Measurements from ENCODE around the gene FFAR1.

FFAR1 gene

GRCh38 chr19:35309481-35310279 is 38.0 kb upstream of the FFAR1 start:
- no peak for DNase-seq (ENCODE audit: insufficient read length, low spot score)
- FAIRE-seq, result no peak
- TF ChIP-seq, protein P1, sequence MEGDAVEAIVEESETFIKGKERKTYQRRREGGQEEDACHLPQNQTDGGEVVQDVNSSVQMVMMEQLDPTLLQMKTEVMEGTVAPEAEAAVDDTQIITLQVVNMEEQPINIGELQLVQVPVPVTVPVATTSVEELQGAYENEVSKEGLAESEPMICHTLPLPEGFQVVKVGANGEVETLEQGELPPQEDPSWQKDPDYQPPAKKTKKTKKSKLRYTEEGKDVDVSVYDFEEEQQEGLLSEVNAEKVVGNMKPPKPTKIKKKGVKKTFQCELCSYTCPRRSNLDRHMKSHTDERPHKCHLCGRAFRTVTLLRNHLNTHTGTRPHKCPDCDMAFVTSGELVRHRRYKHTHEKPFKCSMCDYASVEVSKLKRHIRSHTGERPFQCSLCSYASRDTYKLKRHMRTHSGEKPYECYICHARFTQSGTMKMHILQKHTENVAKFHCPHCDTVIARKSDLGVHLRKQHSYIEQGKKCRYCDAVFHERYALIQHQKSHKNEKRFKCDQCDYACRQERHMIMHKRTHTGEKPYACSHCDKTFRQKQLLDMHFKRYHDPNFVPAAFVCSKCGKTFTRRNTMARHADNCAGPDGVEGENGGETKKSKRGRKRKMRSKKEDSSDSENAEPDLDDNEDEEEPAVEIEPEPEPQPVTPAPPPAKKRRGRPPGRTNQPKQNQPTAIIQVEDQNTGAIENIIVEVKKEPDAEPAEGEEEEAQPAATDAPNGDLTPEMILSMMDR (IDR thresholded peaks at IDR 0.05; ENCODE audit: insufficient read depth, missing control alignments), result no peak

- FAIRE-seq (no peak), DNase-seq (ENCODE audit: insufficient read length, low spot score) (no peak)
- TF ChIP-seq, protein P1 (IDR thresholded peaks at IDR 0.05; ENCODE audit: insufficient read depth, missing control alignments), result no peak
Measured at GRCh38 chr19:35310331-35310730, 37.4 kb upstream of the FFAR1 start.

DNA sequence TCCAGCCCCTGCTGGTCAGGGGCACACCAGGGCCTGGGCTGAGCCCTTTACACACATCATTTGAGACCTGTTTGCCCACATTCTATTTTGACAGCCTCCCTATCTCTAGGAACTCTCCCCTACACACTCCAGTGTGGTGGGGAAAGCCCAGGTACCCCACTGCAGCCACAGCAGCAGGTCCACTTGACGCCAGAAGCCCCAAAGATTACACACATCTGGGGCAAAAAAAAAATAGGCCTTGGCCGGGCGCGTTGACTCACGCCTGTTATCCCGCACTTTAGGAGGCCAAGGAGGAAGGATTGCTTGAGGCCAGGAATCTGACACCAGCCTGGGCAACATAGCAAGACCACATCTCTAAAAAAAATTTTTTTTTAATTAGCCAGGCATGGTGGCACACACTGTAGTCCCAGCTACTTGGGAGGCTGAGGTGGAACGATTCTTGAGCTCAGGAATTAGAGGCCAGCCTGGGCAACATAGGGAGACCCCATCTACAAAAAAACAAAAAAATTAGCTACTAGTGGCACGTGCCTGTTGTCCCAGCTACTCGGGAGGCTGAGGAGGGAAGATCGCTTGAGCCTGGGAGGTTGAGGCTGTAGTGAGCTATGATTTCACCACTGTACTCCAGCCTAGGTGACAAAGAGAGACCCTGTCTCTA is 36.8 kb upstream of the FFAR1 start:
- TF ChIP-seq, protein P1 (IDR thresholded peaks at IDR 0.05; ENCODE audit: insufficient read depth, missing control alignments), result no peak
- FAIRE-seq (no peak), DNase-seq (ENCODE audit: insufficient read length, low spot score) (no peak)

DNA sequence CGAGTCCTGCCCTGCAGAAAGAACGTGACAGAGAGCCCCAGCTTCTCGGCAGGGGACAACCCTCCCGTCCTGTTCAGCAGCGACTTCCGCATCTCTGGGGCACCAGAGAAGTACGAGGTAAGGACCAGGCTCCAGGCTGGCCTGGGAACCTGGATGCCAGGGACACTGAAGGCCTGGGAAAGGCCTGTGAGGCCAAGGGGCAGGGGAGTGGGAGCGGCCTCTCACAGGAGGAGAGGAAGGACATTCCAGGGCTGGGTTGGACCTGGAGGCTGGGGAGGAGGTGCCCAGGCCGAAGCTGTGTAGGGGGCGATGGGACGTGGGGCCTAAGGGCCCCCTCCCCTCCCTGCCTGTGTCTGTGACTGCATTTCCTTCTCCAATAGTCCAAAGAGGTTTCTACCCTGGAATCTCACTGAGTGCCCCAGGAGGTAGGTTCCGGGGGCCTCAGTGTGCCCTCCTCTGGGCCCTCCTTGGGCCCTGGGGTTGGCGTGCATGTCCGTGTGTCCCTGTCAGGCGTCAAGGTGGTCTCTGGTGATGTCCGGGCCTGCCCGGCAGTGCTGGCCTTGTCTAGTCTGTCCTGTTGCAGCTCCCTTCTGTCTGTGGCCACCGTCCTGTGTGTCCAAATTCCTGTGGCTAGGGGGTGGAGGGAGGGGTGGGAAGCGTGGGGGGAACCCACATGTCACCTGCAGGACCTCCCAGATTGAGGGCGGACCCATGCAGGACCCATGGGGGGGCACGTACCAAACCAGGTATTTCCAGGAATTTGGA is 35.6 kb upstream of the FFAR1 start:
- DNase-seq (ENCODE audit: insufficient read length, low spot score) (no peak), FAIRE-seq (no peak)
- TF ChIP-seq, protein P1 (IDR thresholded peaks at IDR 0.05; ENCODE audit: insufficient read depth, missing control alignments), result no peak

- FAIRE-seq (no peak), DNase-seq (ENCODE audit: insufficient read length, low spot score) (no peak)
- TF ChIP-seq, protein P1 (IDR thresholded peaks at IDR 0.05; ENCODE audit: insufficient read depth, missing control alignments), result no peak
Measured at GRCh38 chr19:35313587-35313986, 34.1 kb upstream of the FFAR1 start.

DNA sequence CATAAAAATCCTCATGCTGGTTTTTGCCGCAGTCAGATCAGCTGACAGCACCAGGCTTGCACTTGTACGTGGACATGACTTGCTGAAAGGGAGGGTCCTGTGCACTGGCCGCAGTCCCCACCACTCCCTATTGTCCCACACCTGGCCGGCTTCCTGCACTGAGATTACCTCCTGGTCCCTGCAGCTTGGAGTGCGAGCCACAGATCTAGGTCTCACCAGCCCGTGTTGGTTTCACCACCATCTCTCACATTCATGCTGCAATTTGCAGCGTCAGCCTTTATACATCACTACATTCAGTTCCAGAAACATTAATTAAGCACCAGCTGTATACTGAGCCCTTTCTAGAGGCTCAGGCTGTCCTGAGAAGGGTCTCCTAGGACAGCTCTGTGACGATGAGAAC is 33.7 kb upstream of the FFAR1 start:
- FAIRE-seq (no peak), DNase-seq (ENCODE audit: insufficient read length, low spot score) (no peak)
- TF ChIP-seq, protein P1 (IDR thresholded peaks at IDR 0.05; ENCODE audit: insufficient read depth, missing control alignments), result no peak
